ENCODE results near the gene MEGF11.

The MEGF11 gene

DNA sequence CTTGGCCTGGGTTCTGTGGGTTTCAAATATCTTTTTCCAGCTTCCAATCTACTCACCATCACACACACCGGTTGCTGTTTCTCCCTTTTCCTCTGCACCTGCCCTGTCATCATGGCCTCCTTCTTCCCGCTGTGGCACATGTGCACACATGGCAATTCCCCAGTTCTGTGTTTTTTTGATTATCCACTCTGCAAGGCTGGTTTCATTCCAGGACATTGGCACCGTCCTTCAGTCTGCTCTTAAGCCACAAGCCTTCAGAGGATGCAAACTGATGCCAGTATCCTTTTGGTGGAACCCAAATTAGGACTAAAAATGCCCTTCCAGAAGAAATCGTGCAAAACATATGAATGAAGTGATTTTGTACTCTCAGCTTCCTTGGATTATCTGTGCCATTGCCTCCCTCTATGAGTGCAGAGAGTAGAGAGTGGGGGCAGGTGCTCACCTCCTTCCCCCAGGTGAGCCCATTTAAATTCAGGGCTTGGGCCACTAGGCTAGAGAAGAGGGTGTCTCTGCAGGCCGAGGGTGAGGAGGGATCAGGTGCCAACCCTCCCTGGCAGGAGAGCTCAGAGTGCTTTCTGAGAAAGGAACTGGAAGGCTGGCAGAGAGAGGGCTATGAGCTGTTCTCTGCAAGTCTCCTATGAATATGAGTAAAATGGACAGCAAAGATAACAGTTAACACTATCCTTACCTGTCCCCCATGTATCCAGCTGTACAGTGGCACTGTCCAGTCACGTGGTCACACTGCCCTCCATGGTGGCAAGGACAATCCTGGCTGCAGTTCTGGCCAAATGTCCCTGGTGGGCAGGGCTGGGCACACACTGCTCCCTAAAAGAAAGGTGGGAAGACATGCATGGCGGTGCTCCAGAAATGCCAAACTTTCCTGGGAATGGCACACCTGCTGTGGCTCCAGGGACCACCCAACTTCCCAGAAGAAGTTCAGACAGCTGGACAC, 283.4 kb downstream of the MEGF11 start:
- no peak for DNase-seq (ENCODE audit: low read depth)
- TF ChIP-seq, protein P1, sequence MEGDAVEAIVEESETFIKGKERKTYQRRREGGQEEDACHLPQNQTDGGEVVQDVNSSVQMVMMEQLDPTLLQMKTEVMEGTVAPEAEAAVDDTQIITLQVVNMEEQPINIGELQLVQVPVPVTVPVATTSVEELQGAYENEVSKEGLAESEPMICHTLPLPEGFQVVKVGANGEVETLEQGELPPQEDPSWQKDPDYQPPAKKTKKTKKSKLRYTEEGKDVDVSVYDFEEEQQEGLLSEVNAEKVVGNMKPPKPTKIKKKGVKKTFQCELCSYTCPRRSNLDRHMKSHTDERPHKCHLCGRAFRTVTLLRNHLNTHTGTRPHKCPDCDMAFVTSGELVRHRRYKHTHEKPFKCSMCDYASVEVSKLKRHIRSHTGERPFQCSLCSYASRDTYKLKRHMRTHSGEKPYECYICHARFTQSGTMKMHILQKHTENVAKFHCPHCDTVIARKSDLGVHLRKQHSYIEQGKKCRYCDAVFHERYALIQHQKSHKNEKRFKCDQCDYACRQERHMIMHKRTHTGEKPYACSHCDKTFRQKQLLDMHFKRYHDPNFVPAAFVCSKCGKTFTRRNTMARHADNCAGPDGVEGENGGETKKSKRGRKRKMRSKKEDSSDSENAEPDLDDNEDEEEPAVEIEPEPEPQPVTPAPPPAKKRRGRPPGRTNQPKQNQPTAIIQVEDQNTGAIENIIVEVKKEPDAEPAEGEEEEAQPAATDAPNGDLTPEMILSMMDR (conservative IDR thresholded peaks at IDR 0.05; ENCODE audit: low read length), result no peak
- H3K4me3 ChIP-seq (ENCODE audit: low read length), result no peak overlapping the region

DNA sequence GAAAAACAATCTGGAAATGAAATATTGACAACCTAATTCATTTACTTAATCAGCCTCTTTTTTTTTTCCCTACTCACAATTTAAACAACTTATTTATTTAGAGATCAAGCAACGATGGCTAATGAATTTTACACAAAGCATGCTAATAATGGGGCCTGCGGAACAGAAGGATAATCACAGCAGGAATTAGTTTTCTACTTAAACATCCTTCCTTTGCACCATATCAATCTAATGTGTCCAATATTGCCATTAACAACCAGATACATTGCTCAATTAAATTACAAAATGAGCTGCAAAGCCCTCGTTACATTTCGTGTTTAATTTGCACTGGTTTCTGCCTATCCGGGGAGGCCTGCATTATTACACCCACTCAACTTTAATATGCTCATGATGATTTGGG, 285.0 kb downstream of the MEGF11 start:
- DNase-seq (ENCODE audit: low read depth), result no peak
- TF ChIP-seq, protein P1 (conservative IDR thresholded peaks at IDR 0.05; ENCODE audit: low read length), result no peak
- H3K4me3 ChIP-seq (ENCODE audit: low read length), result no peak overlapping the region

DNA sequence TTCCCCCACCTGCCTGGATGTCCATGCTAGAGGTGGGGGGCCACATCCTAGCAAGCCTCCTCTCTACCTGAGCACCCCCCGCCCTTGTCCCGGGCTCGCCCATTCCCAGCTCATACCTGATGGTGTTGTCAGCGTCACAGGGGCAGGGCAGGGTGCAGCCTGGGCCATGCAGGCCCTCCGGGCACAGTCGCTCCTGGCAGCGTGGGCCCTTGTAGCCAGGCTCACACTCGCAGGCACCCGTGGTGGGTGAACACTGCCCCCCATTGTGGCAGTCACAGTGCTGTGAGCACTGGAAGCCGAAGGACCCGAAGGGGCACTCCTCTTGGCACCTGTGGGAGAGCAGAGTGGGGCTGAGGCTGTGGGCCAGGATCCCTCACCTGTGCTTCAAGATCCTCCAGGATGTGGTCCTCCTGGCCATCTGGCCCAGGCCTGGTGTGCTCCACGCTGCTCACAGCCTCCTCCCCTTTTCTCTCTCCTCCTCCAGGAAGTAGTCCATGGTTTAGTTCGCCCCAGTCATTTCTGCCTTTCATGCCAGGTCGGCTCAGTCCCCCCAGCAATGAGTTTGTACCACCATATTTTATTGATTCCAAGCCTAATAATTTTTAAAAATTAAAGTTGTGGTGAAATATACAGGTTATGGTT, 288.6 kb downstream of the MEGF11 start:
- no peak overlapping the region for H3K4me3 ChIP-seq (ENCODE audit: low read length)
- TF ChIP-seq, protein P1 (conservative IDR thresholded peaks at IDR 0.05; ENCODE audit: low read length), result no peak

DNA sequence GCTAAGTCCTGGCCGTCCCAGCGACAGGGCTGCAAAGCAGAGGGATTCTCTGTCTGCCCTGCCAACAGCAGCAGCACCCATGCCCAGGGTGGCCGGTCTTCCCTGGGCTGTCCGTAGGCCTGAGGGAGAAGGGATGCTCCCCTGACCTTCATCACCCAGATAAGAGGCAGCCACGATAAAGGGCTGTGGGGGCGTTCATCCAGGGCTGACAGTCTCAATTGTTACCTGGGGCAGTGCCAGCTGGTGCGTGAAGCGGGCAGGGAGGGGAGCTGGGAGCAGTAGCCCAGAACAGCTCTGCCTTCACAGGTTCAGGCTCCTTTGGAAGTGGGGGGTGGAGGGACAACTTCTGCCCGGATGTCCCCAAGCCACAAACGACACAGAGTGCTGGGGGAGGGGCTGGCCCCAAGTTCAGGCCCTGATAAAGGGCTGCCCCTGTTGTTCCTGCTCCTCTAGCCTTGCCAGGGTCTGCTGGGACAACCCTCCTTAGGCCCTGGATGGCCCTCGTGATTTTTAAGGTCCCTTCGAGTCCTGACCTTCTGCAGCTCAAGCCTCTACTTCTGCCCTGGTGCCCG, 289.6 kb downstream of the MEGF11 start:
- H3K4me3 ChIP-seq (ENCODE audit: low read length), result no peak overlapping the region
- DNase-seq (ENCODE audit: low read depth), result no peak
- TF ChIP-seq, protein P1 (conservative IDR thresholded peaks at IDR 0.05; ENCODE audit: low read length), result no peak

More for the DNA sequence above, 288.6 kb downstream of the MEGF11 start:
- no peak for DNase-seq (ENCODE audit: low read depth)

DNA sequence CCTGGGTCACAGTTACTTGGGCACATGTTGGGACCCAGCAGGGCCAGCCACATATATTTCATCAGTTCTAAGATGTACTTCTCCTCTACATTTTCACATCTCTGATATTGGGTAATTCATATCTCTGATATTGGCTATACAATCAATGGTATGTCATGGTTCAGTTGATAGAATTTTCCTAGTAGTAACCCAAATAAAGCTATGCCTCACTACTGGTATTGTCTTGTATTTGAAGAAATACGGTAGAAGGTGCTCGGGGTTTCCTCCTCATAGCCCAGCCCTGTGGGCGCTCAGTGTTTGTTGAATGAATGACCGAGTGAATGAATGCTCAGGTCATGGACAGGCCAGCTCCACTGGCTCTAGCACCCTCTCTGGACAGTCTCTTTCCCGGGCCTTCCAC, 290.2 kb downstream of the MEGF11 start:
- TF ChIP-seq, protein P1 (conservative IDR thresholded peaks at IDR 0.05; ENCODE audit: low read length), result no peak
- DNase-seq (ENCODE audit: low read depth), result no peak

DNA sequence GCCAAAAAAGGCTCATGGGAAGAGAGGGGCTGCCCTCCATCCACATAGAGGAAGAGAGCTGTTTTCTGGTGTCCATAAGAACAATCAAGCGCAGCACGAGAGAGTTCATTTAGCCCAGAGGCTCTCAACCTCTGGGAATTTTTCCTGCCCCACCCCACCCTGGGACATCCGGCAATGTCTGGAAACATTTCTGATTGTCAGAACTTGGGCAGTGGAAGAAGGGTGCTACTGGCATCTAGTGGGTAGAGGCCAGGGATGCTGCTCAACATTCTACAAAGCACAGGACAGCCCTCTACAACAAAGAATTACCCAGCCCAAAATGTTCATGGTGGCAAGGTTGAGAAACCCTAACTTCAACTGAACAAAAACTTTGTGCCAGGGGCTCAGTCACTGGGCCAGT, 291.4 kb downstream of the MEGF11 start:
- DNase-seq (ENCODE audit: low read depth), result no peak
- no peak overlapping the region for H3K4me3 ChIP-seq (ENCODE audit: low read length)
- TF ChIP-seq, protein P1 (conservative IDR thresholded peaks at IDR 0.05; ENCODE audit: low read length), result peak; percentile 15; the same call in 1 of the 2 replicates

More for the DNA sequence above, 290.2 kb downstream of the MEGF11 start:
- H3K4me3 ChIP-seq (ENCODE audit: low read length), result no peak overlapping the region

Measured in AG10803 (cell line).